Epithelial cell of esophagus (primary cell): Measurements from ENCODE around the gene UBL4B.
A peak's percentile ranks its signal among the peaks of the same experiment; 100 is the strongest.
"Not testable (repeated sequence)": the region's sequence is repeated elsewhere in the genome, so short reads cannot be mapped to it uniquely, and the experiment has no call there.

ENCODE experiments used
- DNase-seq: peaks from one replicate; pipeline ENCODE4 v3.0.0; 2010; ENCODE audit warnings: low read depth
- H3K4me3 ChIP-seq: 2 replicates; pipeline ENCODE4 v1.5.1; 2011; ENCODE audit warnings: mild to moderate bottlenecking, low read length, control low read depth
- TF ChIP-seq, protein P1 (sequence below): IDR thresholded peaks from 2 replicates; pipeline ENCODE4 v1.5.1; 2011; ENCODE audit warnings: low read depth, mild to moderate bottlenecking, low read length, control low read depth, inconsistent platforms; ENCODE audit not compliant: insufficient read depth; ENCODE audit errors: missing control alignments

UBL4B gene

DNA sequence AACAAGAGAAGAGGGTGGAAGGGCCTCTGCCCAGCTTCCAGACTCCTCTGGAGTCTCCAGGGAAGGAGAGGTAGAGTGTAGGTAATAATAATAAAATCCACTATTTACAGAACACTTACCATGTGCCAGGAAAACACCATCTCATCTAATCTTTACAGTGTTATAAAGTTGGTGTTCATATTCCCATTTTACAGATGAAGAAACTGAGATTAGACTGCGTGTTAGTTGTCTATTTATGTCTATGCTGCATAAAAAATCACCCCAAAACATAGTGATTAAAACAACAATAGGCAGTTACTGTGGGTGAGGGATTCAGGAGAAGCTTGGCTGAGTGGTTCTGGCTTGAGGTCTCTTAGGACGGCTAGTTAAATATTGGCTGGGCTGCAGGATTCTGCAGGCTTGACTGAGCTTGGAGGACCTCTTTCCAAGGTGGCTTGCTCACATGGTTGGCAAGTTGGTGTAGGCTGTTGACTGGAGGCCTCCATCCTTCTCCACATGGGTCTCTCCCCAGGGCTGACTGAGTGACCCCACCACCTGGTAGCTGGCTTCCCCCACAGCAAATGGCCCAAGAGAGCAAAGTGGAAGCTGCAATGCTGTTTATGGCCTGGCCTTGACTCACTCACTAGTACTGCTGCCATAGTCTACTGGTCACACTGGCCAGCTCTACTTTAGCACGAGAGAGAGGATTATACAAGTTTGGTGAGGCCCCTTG is 35.3 kb upstream of the UBL4B start:
- no peak for DNase-seq
- H3K4me3 ChIP-seq: no peak overlapping the region
- TF ChIP-seq, protein P1, sequence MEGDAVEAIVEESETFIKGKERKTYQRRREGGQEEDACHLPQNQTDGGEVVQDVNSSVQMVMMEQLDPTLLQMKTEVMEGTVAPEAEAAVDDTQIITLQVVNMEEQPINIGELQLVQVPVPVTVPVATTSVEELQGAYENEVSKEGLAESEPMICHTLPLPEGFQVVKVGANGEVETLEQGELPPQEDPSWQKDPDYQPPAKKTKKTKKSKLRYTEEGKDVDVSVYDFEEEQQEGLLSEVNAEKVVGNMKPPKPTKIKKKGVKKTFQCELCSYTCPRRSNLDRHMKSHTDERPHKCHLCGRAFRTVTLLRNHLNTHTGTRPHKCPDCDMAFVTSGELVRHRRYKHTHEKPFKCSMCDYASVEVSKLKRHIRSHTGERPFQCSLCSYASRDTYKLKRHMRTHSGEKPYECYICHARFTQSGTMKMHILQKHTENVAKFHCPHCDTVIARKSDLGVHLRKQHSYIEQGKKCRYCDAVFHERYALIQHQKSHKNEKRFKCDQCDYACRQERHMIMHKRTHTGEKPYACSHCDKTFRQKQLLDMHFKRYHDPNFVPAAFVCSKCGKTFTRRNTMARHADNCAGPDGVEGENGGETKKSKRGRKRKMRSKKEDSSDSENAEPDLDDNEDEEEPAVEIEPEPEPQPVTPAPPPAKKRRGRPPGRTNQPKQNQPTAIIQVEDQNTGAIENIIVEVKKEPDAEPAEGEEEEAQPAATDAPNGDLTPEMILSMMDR: no peak

DNA sequence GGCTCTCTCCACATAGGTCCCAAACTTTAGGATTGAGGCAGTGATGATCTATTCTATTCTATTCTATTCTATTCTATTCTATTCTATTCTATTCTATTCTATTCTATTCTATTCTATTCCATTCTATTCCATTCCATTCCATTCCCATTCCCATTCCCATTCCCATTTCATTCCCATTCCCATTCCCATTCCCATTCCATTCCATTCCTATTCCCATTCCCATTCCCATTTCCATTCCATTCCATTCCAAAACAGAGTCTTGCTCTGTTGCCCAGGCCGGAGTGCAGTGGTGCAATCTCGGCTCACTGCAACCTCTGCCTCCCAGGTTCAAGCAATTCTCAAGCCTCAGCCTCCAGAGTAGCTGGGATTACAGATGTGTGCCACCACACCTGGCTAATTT is 32.2 kb upstream of the UBL4B start:
- not testable (repeated sequence) for DNase-seq, H3K4me3 ChIP-seq

DNA sequence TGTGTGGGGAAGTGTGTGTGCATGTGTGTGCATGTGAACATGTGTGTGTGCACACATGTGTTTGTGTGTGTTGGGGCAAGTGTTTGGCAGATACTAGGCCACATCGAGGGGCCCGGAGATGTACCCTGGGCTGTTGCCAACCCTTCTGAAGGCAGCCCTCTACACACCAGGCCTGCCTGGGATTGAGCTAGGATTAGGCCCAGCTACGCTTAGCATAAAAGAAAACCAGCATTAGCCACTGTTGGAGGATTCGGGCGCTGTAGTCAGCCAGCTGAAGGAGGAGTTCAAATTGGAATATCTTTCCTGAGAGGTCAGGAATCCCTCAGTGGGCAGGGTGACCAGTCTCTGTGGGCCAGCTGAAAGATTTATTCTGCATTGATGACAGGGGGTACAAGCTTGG is 31.2 kb upstream of the UBL4B start:
- no peak for DNase-seq
- TF ChIP-seq, protein P1: no peak

DNA sequence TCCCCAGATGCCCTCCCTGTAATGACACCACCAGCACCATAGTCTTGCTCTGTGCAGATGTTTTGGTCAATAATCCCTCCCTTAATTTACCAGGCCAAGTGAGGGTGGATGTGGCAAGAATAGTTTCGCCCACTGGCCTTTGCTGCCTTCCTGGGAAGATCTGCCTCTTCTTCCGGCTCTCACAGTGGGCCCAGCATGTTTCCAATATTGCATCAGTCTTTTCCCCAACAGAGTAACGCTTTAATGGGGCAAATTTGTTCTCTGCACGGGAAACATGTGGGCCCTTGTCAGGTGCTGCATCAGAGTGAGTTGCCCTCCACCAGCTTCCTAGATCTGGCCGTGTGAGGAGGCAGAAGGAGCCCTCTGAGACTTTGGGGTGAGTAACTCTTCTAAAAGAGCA is 29.8 kb upstream of the UBL4B start:
- TF ChIP-seq, protein P1: no peak

More for the DNA sequence above, 31.2 kb upstream of the UBL4B start:
- no peak overlapping the region for H3K4me3 ChIP-seq

DNA sequence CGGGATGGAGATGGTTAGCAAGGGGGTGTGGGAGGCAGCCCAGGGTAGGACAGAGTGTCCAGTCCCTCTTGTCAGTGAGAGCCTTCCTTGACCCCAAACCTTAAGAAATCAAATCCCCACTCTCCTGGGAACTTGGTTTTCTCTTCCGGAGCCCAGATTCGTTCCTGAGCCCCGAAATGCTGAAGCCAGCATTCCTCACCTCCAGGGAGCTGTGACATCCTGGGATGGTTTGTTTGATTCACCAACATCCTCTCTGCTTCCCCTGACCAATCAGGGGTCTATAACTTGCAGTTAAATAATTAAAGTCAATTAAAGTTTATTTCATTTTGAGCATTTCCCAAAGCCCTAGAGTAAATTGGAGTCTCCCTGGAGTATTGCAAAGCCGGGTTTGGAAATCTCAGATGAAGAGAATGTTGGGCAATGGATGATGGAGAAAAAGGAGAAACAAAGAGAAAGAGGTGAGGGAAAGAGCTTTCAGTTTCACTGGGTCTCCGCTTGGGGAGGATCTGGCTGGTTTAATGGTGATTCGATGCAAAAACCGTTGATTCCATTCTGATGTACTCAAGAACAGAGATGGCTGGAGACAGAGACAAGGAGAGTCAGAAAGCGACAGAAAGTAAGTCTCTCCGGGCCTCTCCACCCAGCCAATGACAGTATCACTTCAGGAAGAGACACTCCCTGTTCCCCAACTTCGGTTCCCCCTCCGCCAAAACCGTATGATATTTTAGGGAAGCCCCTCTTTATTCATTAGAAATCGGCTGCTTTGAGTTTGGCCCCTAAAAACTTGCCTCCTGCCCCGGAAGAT is 29.0 kb upstream of the UBL4B start:
- no peak overlapping the region for H3K4me3 ChIP-seq
- TF ChIP-seq, protein P1: no peak
- no peak for DNase-seq

More for the DNA sequence above, 29.8 kb upstream of the UBL4B start:
- no peak overlapping the region for H3K4me3 ChIP-seq
- DNase-seq: no peak

DNA sequence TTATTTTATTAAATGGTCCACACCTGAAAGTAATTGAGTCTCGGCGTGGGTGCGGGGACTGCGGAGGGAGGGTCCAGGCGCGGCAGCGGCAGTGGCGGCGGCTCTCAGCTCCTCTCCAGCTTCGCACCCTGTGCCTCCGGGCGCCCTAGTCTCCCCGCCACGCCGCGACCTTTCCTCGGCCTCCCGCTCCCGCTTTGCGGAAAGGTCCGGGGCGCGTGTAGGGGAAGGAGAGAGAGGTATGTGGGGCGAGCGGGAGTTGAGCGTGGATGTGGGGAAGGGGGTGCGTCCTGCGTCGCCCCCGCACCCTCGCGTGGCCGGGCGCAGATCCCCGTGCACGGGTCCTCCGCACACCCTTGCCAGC is 28.4 kb upstream of the UBL4B start:
- peak overlapping the region; percentile 30 for H3K4me3 ChIP-seq
- TF ChIP-seq, protein P1: no peak
- DNase-seq: no peak

DNA sequence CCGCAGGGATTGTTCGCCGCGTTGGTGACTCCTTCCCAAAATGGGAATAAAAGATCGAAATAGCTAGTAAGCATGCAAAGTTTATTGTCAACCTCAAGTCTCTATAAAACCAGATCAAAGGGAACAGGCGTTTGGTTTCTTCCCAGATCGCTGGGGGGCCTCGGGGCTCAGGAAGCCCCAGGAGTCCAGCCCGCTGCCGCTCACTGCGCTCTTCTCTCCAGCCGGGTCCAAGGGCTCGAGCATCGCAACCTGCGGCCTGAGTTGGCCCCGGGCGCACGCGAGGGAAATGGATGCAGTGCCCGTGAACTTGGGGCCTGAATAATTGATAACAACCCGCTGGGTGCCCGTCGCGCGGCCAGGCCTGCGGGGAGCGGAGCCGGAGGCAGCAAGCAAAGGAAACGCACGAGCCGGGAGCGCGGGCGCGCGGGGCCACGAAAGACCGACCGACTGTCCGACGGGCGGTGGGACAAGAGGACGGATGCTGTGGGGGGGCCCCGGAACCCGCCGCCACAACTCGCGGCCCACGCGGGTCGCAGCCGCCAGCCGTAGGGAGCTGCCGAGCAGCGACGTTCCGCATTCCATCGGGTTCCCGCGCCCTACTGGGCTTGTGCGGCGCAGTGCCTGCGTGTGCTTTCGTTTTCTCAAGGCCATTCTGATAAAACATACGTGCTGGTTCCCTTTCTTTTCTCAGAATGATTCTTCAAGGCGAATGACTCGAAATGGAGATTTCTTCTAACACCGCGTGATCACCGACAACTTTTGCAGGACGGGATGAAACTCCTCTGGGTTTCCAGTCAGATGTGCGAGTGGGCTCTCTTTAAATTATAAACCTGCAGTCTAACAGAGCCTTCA is 27.8 kb upstream of the UBL4B start:
- TF ChIP-seq, protein P1: no peak
- DNase-seq: peak; percentile 33
- peak overlapping the region; percentile 30 for H3K4me3 ChIP-seq
